WTC11 (cell line): ENCODE data around the gene TSSK2. TPM values are rescaled to one million over a fixed set of nuclear protein-coding genes. Genes with fewer than 3 reads are reported as not detected.

Experiments
- ATAC-seq: fragments of 200-7000 bp; cut with Tn5 transposase; 2 replicates; pipeline ENCODE4 v1.10.0; 2021; ENCODE audit warnings: mild to moderate bottlenecking, moderate library complexity
- CTCF ChIA-PET: fragments of 300-600 bp; sonication (Branson Sonifier 250); formaldehyde crosslinking; loops from one replicate; lab custom pipeline; 2021; ENCODE audit warnings: antibody characterized with exemption; lab: Charles Lee
- POLR2A ChIA-PET: fragments of 350-600 bp; sonication (Branson Sonifier 250); formaldehyde crosslinking; loops from one replicate; lab custom pipeline; 2021; ENCODE audit warnings: antibody characterized with exemption; lab: Charles Lee
- DNase-seq: peaks from one replicate; pipeline ENCODE4 v3.0.0; 2021; ENCODE audit warnings: low spot score
- H3K27ac Mint-ChIP-seq: 2 replicates; pipeline ENCODE4 v1.8.0; 2021; ENCODE audit warnings: mixed read lengths
- H3K27me3 Mint-ChIP-seq: 2 replicates; pipeline ENCODE4 v1.8.0; 2021; ENCODE audit warnings: low read depth, mild to moderate bottlenecking, moderate library complexity, mixed read lengths
- H3K36me3 Mint-ChIP-seq: 2 replicates; pipeline ENCODE4 v1.8.0; 2021; ENCODE audit warnings: mixed read lengths
- H3K4me1 Mint-ChIP-seq: 2 replicates; pipeline ENCODE4 v1.8.0; 2022; ENCODE audit warnings: mixed read lengths
- H3K4me3 Mint-ChIP-seq: 2 replicates; pipeline ENCODE4 v1.8.0; 2021; ENCODE audit warnings: mild to moderate bottlenecking, moderate library complexity, mixed read lengths
- H3K9me3 Mint-ChIP-seq: 2 replicates; pipeline ENCODE4 v1.8.0; 2021; ENCODE audit warnings: mixed read lengths
- AFF4 ChIP-seq: sonication (generic); formaldehyde crosslinking; IDR thresholded peaks from 2 replicates; pipeline ENCODE4 v1.8.1; 2023; ENCODE audit warnings: mild to moderate bottlenecking, missing genetic modification reagents, borderline replicate concordance
- EMX1 ChIP-seq: fragments of 250-450 bp; sonication (Bioruptor Pico); IDR thresholded peaks from 2 replicates; pipeline ENCODE4 v1.8.0; 2021; ENCODE audit warnings: mild to moderate bottlenecking
- GRHL2 ChIP-seq: fragments of 250-450 bp; sonication (Bioruptor Pico); IDR thresholded peaks from 2 replicates; pipeline ENCODE4 v1.8.0; 2022; ENCODE audit warnings: mild to moderate bottlenecking, moderate library complexity; ENCODE audit not compliant: insufficient replicate concordance, severe bottlenecking
- MYBL2 ChIP-seq: sonication (generic); formaldehyde crosslinking; IDR thresholded peaks from 2 replicates; pipeline ENCODE4 v1.8.1; 2023; ENCODE audit warnings: mild to moderate bottlenecking, moderate library complexity, missing genetic modification reagents
- NR2C2 ChIP-seq: sonication (generic); formaldehyde crosslinking; IDR thresholded peaks from 2 replicates; pipeline ENCODE4 v1.8.0; 2022; ENCODE audit warnings: mild to moderate bottlenecking, missing genetic modification reagents
- ZNF138 ChIP-seq: sonication (generic); formaldehyde crosslinking; conservative IDR thresholded peaks from 2 replicates; pipeline ENCODE4 v1.8.1; 2022; ENCODE audit warnings: mild to moderate bottlenecking, moderate library complexity, missing genetic modification reagents
- ZNF425 ChIP-seq: fragments of 250-450 bp; sonication (Bioruptor Pico); conservative IDR thresholded peaks from 2 replicates; pipeline ENCODE4 v1.9.0; 2021; ENCODE audit warnings: mild to moderate bottlenecking
- ZNF512 ChIP-seq: sonication (generic); formaldehyde crosslinking; IDR thresholded peaks from 2 replicates; pipeline ENCODE4 v1.8.1; 2022; ENCODE audit warnings: missing genetic modification reagents, borderline replicate concordance
- total RNA-seq: library from RNA; stranded (reverse); gene quantifications from 3 replicates; pipeline ENCODE4 v1.2.3, GENCODE V29; 2021
- TF ChIP-seq, protein P1 (sequence below): sonication (generic); formaldehyde crosslinking; IDR thresholded peaks from 2 replicates; pipeline ENCODE4 v1.8.0; 2022; ENCODE audit warnings: missing genetic modification reagents
- TF ChIP-seq, protein P2 (sequence below): fragments of 250-450 bp; sonication (Bioruptor Pico); IDR thresholded peaks from 2 replicates; pipeline ENCODE4 v1.9.0; 2021; ENCODE audit warnings: mild to moderate bottlenecking
- TF ChIP-seq, protein P3 (sequence below): sonication (generic); formaldehyde crosslinking; IDR thresholded peaks from 2 replicates; pipeline ENCODE4 v1.8.1; 2022; ENCODE audit warnings: low read depth, missing genetic modification reagents, borderline replicate concordance

The TSSK2 gene
- total RNA-seq, 1 experiment from 2014 or later = not detected

DNA sequence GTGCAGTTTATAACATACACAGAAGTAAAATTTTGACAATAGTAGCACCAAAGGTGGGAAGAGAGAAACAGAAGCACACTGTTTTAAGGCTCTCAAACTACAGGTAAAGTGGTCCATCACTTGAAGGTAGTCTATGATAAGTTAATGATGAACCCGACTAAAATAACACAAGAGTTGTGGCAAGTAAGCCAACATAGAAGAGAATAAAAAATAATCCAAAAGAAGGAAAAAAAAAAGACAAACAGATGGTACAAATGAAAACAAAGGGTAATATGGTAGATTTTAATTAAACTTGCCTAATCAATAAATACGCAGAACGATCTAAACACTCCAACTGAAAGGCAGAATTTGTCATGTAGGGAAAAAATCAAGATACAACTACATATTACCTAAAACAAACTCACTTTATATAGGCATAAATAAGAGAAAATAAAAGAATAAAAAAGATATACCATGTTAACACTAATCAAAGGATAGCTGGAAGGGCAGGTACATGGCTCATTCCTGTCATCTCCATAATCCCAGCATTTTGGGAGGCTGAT, 40.5 kb upstream of the TSSK2 start:
- Mint-ChIP-seq H3K9me3 (no peaks in the 10 kb centered on the region; the same call in 1 of the 2 replicates), H3K4me1 (peaks cover 9% of the 10 kb centered on the region), H3K27ac (no peak overlapping the region), H3K27me3 (no peaks in the 10 kb centered on the region), H3K36me3 (peaks cover 14% of the 10 kb centered on the region), H3K4me3 (no peak overlapping the region)
- no peak for ATAC-seq
- TF ChIP-seq, protein P1, sequence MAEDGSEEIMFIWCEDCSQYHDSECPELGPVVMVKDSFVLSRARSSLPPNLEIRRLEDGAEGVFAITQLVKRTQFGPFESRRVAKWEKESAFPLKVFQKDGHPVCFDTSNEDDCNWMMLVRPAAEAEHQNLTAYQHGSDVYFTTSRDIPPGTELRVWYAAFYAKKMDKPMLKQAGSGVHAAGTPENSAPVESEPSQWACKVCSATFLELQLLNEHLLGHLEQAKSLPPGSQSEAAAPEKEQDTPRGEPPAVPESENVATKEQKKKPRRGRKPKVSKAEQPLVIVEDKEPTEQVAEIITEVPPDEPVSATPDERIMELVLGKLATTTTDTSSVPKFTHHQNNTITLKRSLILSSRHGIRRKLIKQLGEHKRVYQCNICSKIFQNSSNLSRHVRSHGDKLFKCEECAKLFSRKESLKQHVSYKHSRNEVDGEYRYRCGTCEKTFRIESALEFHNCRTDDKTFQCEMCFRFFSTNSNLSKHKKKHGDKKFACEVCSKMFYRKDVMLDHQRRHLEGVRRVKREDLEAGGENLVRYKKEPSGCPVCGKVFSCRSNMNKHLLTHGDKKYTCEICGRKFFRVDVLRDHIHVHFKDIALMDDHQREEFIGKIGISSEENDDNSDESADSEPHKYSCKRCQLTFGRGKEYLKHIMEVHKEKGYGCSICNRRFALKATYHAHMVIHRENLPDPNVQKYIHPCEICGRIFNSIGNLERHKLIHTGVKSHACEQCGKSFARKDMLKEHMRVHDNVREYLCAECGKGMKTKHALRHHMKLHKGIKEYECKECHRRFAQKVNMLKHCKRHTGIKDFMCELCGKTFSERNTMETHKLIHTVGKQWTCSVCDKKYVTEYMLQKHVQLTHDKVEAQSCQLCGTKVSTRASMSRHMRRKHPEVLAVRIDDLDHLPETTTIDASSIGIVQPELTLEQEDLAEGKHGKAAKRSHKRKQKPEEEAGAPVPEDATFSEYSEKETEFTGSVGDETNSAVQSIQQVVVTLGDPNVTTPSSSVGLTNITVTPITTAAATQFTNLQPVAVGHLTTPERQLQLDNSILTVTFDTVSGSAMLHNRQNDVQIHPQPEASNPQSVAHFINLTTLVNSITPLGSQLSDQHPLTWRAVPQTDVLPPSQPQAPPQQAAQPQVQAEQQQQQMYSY (CRISPR knock-in tag) = no peak
- no peak for TF ChIP-seq ZNF138
- no peak for DNase-seq
- POLR2A ChIA-PET = no interaction called here
- CTCF ChIA-PET = no interaction called here

DNA sequence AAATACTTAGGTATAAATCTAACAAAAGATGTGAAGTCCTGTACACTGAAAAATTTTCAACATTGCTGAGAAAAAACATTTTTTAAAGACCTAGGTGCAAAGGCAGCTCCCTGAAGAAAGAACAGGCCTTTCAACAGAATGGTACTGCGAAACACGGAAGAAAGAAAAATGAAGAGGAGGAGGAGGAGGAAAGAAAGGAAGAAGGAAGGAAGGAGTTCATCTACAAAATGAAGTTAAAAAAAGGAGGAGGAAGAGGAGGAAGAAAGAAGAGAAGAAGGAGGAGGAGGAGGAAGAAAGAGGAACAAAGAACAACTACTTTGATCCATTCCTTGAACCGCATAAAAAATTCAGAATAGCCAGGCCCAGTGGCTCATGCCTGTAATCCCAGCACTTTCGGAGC, 38.4 kb upstream of the TSSK2 start:
- no peaks in the 10 kb centered on the region; the same call in 1 of the 2 replicates for H3K9me3 Mint-ChIP-seq
- DNase-seq (no peak), ATAC-seq (no peak)
- CTCF ChIA-PET = interaction anchor here (0.7 kb wide), 2 partner anchors 8 to 88 kb away, joined by 4 to 7 read pairs; no protein-coding TSS in a partner anchor
- no peak overlapping the region; the same call in 1 of the 2 replicates for H3K27ac Mint-ChIP-seq
- H3K27me3 Mint-ChIP-seq = no peaks in the 10 kb centered on the region
- H3K36me3 Mint-ChIP-seq = peaks cover 8% of the 10 kb centered on the region
- TF ChIP-seq NR2C2 (CRISPR knock-in tag) (no peak), ZNF425 (CRISPR knock-in tag) (no peak), GRHL2 (no peak), MYBL2 (CRISPR knock-in tag) (no peak)
- TF ChIP-seq, protein P2, sequence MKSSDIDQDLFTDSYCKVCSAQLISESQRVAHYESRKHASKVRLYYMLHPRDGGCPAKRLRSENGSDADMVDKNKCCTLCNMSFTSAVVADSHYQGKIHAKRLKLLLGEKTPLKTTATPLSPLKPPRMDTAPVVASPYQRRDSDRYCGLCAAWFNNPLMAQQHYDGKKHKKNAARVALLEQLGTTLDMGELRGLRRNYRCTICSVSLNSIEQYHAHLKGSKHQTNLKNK (CRISPR knock-in tag) = no peak
- TF ChIP-seq, protein P3, sequence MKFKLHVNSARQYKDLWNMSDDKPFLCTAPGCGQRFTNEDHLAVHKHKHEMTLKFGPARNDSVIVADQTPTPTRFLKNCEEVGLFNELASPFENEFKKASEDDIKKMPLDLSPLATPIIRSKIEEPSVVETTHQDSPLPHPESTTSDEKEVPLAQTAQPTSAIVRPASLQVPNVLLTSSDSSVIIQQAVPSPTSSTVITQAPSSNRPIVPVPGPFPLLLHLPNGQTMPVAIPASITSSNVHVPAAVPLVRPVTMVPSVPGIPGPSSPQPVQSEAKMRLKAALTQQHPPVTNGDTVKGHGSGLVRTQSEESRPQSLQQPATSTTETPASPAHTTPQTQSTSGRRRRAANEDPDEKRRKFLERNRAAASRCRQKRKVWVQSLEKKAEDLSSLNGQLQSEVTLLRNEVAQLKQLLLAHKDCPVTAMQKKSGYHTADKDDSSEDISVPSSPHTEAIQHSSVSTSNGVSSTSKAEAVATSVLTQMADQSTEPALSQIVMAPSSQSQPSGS = no peak
- H3K4me1 Mint-ChIP-seq = peaks cover 3% of the 10 kb centered on the region
- POLR2A ChIA-PET = interaction anchor here (0.7 kb wide), 1 partner anchor 144 kb away, joined by 4 read pairs; no protein-coding TSS in a partner anchor
- H3K4me3 Mint-ChIP-seq = no peak overlapping the region

DNA sequence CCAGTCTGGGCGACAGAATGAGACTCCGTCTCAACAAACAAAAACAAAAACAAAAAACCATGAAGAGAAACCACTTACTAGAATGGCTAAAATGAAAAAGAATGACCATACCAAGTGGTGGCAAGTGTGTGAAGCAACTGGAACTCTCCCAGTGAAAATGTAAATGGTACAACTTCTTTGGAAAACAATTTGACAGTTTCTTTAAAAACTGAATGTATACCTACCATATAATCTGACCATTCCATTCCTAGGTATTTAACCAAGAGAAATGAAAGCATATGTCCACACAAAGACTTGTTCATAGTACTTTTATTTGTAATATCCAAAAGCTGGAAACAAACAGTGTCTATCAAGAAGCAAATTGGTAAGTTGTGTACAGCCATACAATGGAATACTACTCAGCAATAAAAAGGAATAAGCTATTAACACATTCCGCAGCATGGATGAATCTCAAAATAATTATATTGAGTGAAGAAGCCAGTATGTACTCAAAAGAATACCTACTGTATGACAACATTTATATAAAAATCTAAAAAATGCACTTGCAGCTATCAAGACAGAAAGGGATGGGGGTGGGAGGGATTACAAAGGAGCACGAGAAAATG, 36.6 kb upstream of the TSSK2 start:
- H3K36me3 Mint-ChIP-seq = 0 out of 2 replicates have a peak, but pooled peaks cover 3% of the 10 kb centered on the region
- CTCF ChIA-PET = no interaction called here
- ATAC-seq (no peak), DNase-seq (no peak)
- peaks cover 3% of the 10 kb centered on the region for H3K4me1 Mint-ChIP-seq
- H3K4me3 Mint-ChIP-seq = no peak overlapping the region
- no peaks in the 10 kb centered on the region; the same call in 1 of the 2 replicates for H3K9me3 Mint-ChIP-seq
- no peaks in the 10 kb centered on the region for H3K27me3 Mint-ChIP-seq
- no peak overlapping the region for H3K27ac Mint-ChIP-seq
- no peak for TF ChIP-seq EMX1 (CRISPR knock-in tag)
- POLR2A ChIA-PET = no interaction called here

DNA sequence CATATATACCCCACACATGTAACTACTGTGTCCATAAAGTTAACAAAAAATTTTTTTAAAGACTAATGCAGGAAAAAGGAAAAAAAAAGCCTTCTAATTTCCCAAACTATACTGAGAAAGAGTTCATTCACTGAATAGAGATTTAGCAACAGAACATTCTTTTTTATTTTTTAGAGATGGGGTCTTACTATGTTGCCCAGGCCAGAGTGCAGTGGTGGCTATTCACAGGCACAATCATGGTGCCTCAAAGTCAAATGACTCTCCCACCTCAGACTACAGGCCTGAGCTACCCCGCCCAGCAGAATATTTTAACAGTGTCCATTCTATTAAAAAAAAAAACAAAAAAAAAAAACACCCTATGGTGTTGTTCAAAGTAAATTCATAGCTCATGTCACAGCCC, 34.6 kb upstream of the TSSK2 start:
- Mint-ChIP-seq H3K4me3 (no peak overlapping the region), H3K27me3 (no peaks in the 10 kb centered on the region), H3K9me3 (no peaks in the 10 kb centered on the region; the same call in 1 of the 2 replicates), H3K4me1 (peaks cover 3% of the 10 kb centered on the region), H3K27ac (no peak overlapping the region), H3K36me3 (0 out of 2 replicates have a peak, but pooled peaks cover 3% of the 10 kb centered on the region)
- CTCF ChIA-PET = interaction anchor here (0.6 to 0.7 kb wide), 3 partner anchors 11 kb away, joined by 3 to 4 read pairs (median 3); no protein-coding TSS in a partner anchor
- no peak for ATAC-seq
- TF ChIP-seq ZNF512 (no peak), AFF4 (CRISPR knock-in tag) (no peak)
- DNase-seq = no peak
- POLR2A ChIA-PET = interaction anchor here (0.6 kb wide), 1 partner anchor 48 kb away, joined by 5 read pairs; the partner anchor contains the start of gene ESS2
